Spleen (tissue), 7 donors: ENCODE data around the gene SEC61A1.

Experiments used
- CTCF ChIP-seq, 11 experiments: fragments of 200-600 bp in 7 of 11; fragments of 450-650 bp in 4 of 11; sonication (generic) in 4 of 11; IDR thresholded peaks in 8 of 11; conservative IDR thresholded peaks in 3 of 11; 1 replicate in 7 of 11; 2 replicates in 4 of 11; pipeline versions ENCODE4 v1.4.0 to v1.8.0; 2016 to 2021; ENCODE audit warnings: antibody characterized with exemption in 11 of 11, inconsistent platforms in 4 of 11, mild to moderate bottlenecking in 1 of 11
- POLR2A ChIP-seq, 3 donors: fragments of 450-650 bp; IDR thresholded peaks; one replicate each; pipeline ENCODE4 v1.5.1; 2017; ENCODE audit warnings: antibody characterized with exemption in 3 of 3, mild to moderate bottlenecking in 1 of 3
- donor health status: DM: no; HTN: no; CAD: no; lungs with moderate emphysema.
- donor health status: DM: no; HTN: no; CAD: no.
- donor health status: DM: no; HTN: no; CAD: no.

GRCh38 chr3:128098234-128098633, 46.0 kb downstream of the SEC61A1 start:
- no peak for TF ChIP-seq CTCF (IDR thresholded peaks at IDR 0.05 in 8 of 11, conservative IDR thresholded peaks at IDR 0.05 in 3 of 11)
- TF ChIP-seq POLR2A (IDR thresholded peaks at IDR 0.05) = no peak
